ENCODE measurements around the gene VDAC1. TPM values are rescaled to one million over a fixed set of nuclear protein-coding genes. Genes with fewer than 3 reads are reported as not detected.

Gene VDAC1
- total RNA-seq, 4 donors from 2014 or later: 113 to 125 (median 118) TPM

DNA sequence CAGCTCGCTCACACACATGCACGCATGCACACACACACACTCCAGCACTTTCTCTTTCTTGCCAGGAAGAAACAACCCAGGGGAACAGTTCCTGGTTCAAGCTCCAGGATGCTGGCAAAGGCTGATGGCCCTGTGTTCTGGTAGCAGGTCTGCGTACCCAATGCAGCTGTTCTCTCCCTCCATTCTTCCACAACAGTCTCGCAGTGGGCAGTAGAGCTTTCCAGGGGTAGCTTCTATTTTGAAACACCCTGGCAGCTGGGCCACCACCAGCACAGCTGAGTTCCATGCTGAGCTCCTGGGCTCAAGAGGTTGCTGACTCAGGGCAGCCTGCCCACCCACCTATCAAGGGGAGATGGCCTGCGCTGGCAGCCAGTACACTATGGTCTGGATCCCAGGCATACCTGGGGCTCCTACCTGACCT, 4.7 kb downstream of the VDAC1 start:
- intact Hi-C loops (cut with DNase I): no loop called here
- Histone ChIP-seq H3K27me3 (no peaks in the 10 kb centered on the region), H3K9me3 (no peaks in the 10 kb centered on the region), H3K4me3 (no peak overlapping the region), H3K27ac (replicated peaks in 1 of 4) (peak overlapping the region in 3 of 4 donors; percentile 28 to 100 (median 36)), H3K36me3 (peaks cover 0 to 20% (median 7%) of the 10 kb centered on the region in 4 donors), H3K4me1 (peaks cover 74 to 87% (median 86%) of the 10 kb centered on the region in 4 donors)
- WGBS: 90% methylated on average over 2 of the region's 5 CpGs
- TF ChIP-seq POLR2AphosphoS5 (IDR thresholded peaks at IDR 0.05): no peak
- TF ChIP-seq EP300 (IDR thresholded peaks at IDR 0.05): no peak
- TF ChIP-seq POLR2A (IDR thresholded peaks at IDR 0.05; ENCODE audit: low read depth): no peak
- TF ChIP-seq, protein P1, sequence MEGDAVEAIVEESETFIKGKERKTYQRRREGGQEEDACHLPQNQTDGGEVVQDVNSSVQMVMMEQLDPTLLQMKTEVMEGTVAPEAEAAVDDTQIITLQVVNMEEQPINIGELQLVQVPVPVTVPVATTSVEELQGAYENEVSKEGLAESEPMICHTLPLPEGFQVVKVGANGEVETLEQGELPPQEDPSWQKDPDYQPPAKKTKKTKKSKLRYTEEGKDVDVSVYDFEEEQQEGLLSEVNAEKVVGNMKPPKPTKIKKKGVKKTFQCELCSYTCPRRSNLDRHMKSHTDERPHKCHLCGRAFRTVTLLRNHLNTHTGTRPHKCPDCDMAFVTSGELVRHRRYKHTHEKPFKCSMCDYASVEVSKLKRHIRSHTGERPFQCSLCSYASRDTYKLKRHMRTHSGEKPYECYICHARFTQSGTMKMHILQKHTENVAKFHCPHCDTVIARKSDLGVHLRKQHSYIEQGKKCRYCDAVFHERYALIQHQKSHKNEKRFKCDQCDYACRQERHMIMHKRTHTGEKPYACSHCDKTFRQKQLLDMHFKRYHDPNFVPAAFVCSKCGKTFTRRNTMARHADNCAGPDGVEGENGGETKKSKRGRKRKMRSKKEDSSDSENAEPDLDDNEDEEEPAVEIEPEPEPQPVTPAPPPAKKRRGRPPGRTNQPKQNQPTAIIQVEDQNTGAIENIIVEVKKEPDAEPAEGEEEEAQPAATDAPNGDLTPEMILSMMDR (IDR thresholded peaks at IDR 0.05): no peak
- DNase-seq (ENCODE audit: extremely low spot score): no peak

DNA sequence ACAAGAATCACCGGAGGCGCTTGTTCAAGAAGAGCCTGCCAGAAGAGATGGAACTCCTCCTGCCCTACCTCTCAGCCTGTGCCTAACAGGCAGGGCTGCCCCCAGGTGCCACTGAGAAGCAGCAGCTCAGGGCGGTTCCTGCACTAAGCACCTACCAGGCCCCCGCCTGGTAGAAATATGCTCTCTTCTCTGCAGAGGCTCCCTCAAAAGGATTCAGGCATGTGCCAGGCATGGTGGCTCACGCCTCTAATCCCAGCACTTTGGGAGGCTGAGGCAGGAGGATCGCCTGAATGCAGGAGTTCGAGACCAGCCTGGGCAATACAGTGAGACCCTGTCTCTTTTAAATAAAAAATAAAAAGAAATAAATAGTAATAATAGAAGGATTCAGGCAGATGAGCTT, 6.0 kb downstream of the VDAC1 start:
- WGBS: 82% methylated on average over 7 of the region's 7 CpGs
- intact Hi-C loops (cut with DNase I): no loop called here
- TF ChIP-seq, protein P1 (IDR thresholded peaks at IDR 0.05): no peak
- no peak for TF ChIP-seq POLR2AphosphoS5 (IDR thresholded peaks at IDR 0.05)
- no peak for TF ChIP-seq POLR2A (IDR thresholded peaks at IDR 0.05; ENCODE audit: low read depth)
- no peak for TF ChIP-seq EP300 (IDR thresholded peaks at IDR 0.05)
- DNase-seq (ENCODE audit: extremely low spot score): no peak
- Histone ChIP-seq H3K4me1 (peaks cover 87 to 100% (median 99%) of the 10 kb centered on the region in 4 donors), H3K27ac (replicated peaks in 1 of 4) (no peak overlapping the region), H3K27me3 (no peaks in the 10 kb centered on the region), H3K9me3 (no peaks in the 10 kb centered on the region), H3K4me3 (no peak overlapping the region), H3K36me3 (peaks cover 0 to 20% (median 7%) of the 10 kb centered on the region in 4 donors)

DNA sequence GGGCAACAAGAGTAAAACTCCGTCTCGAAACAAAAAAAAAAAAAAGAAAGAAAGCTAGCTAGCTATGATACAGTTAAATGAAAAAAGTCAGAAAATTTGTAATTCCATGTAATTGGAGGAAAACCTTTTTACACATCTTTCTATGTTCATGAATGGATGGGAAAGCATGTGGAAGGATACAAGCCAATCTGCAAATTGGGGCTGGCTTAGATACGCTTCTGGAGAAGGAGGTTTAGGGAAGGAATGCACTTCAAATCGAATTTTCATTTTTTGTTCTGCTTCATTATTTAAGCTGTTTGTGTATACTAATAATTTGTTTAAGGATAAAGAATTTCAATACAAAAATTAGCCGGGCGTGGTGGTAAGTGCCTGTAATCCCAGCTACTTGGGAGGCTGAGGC, 6.7 kb downstream of the VDAC1 start:
- Histone ChIP-seq H3K4me1 (peaks cover 88 to 100% (median 100%) of the 10 kb centered on the region in 4 donors), H3K36me3 (peaks cover 0 to 20% (median 7%) of the 10 kb centered on the region in 4 donors), H3K27ac (replicated peaks in 1 of 4) (no peak overlapping the region), H3K4me3 (no peak overlapping the region), H3K9me3 (no peaks in the 10 kb centered on the region), H3K27me3 (no peaks in the 10 kb centered on the region)
- 88% methylated on average over 6 of the region's 6 CpGs for WGBS
- TF ChIP-seq EP300 (IDR thresholded peaks at IDR 0.05) (no peak), POLR2A (IDR thresholded peaks at IDR 0.05; ENCODE audit: low read depth) (no peak), POLR2AphosphoS5 (IDR thresholded peaks at IDR 0.05) (no peak)
- TF ChIP-seq, protein P1 (IDR thresholded peaks at IDR 0.05): no peak
- DNase-seq (ENCODE audit: extremely low spot score): no peak
- intact Hi-C loops (cut with DNase I): no loop called here

DNA sequence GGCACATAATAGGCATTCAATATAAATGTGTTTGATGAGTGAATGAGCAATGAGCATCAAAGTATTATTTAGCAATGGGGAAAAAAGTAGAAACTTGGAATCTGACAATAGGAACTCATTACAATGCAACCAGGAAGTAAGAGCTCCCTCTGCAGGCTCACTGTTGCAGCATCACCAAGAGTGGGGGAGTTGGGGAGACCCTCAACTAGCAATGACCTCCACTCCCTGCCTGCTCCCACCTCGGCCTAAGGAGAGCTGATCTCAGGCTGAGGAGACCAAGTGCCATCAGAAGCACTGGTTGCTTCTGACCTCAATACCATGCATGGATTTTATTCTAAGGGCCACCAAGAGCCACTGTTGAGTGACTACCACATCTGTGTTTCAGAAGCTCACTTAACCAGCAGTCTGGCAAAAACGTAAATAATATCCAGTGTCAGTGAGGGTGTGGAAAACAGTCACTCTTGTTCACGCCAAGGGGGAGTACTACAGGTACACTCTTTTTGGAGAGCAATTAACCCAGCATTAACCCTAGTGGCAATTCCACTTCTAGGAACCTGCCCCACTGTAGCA, 8.0 kb downstream of the VDAC1 start:
- peak overlapping the region in 2 of 4 donors; percentile 65 to 69 for H3K27ac ChIP-seq (replicated peaks in 1 of 4)
- H3K4me3 ChIP-seq: no peak overlapping the region
- TF ChIP-seq POLR2AphosphoS5 (IDR thresholded peaks at IDR 0.05): no peak
- TF ChIP-seq, protein P1 (IDR thresholded peaks at IDR 0.05): peak in 1 of 3 experiments; percentile 33
- intact Hi-C loops (cut with DNase I): no loop called here
- peaks cover 0 to 17% (median 7%) of the 10 kb centered on the region in 4 donors for H3K36me3 ChIP-seq
- H3K9me3 ChIP-seq: no peaks in the 10 kb centered on the region
- 74% methylated on average over 3 of the region's 3 CpGs for WGBS
- H3K27me3 ChIP-seq: no peaks in the 10 kb centered on the region
- peaks cover 88 to 100% (median 100%) of the 10 kb centered on the region in 4 donors for H3K4me1 ChIP-seq
- DNase-seq (ENCODE audit: extremely low spot score): no peak
